Adrenal gland (tissue), 12 donors: ENCODE results near the gene HCN4. TPM values are rescaled to one million over a fixed set of nuclear protein-coding genes. Genes with fewer than 3 reads are reported as not detected.

Source experiments
- DNase-seq, 7 donors: peaks; one replicate each; pipeline ENCODE4 v3.0.0-alpha.2; 2019 to 2020
- H3K27ac ChIP-seq, 5 donors: fragments of 200-600 bp; sonication (generic) in 4 of 5; 1 replicate in 3 of 5; 2 replicates in 2 of 5; pipeline versions ENCODE4 v1.5.1 to v1.8.0; 2016 to 2020; ENCODE audit warnings: mild to moderate bottlenecking in 1 of 5
- H3K27me3 ChIP-seq: fragments of 200-600 bp; 2 replicates; pipeline ENCODE4 v1.8.0; 2021
- H3K36me3 ChIP-seq, 2 donors: fragments of 200-600 bp; replicated peaks in 1 of 2; 1 replicate in 1 of 2; 2 replicates in 1 of 2; pipeline versions ENCODE4 v1.5.1 to v1.8.0; 2018 to 2022
- H3K4me1 ChIP-seq, 2 donors: fragments of 200-600 bp; replicated peaks in 1 of 2; 1 replicate in 1 of 2; 2 replicates in 1 of 2; pipeline versions ENCODE4 v1.5.1 to v1.8.0; 2018 to 2021
- H3K4me3 ChIP-seq, 4 donors: fragments of 200-600 bp; sonication (generic) in 3 of 4; one replicate each; pipeline ENCODE4 v1.5.1; 2016 to 2018
- H3K9me3 ChIP-seq, 3 donors: fragments of 200-600 bp; sonication (generic) in 1 of 3; replicated peaks in 1 of 3; 1 replicate in 2 of 3; 2 replicates in 1 of 3; pipeline versions ENCODE4 v1.5.1 to v1.8.0; 2016 to 2021
- CTCF ChIP-seq, 6 experiments: fragments of 450-650 bp in 4 of 6; fragments of 200-600 bp in 2 of 6; sonication (generic) in 1 of 6; IDR thresholded peaks; 1 replicate in 5 of 6; 2 replicates in 1 of 6; pipeline versions ENCODE4 v1.5.1 to v1.8.0; 2016 to 2021; ENCODE audit warnings: antibody characterized with exemption in 6 of 6, mild to moderate bottlenecking in 2 of 6, moderate library complexity in 1 of 6
- POLR2A ChIP-seq, 2 donors: fragments of 450-650 bp; IDR thresholded peaks; one replicate each; pipeline ENCODE4 v1.6.1; 2017; ENCODE audit warnings: antibody characterized with exemption in 2 of 2, mild to moderate bottlenecking in 2 of 2, moderate library complexity in 1 of 2
- WGBS, 4 donors: extraction: QIAGEN DNeasy Blood & Tissue Kit in 2 of 4; methylation state at CpG; one replicate each; pipeline versions ENCODE4 v1.1.5 to v1.1.7; 2013 to 2017; 5-methylcytosine and 5-hydroxymethylcytosine counted together
- intact Hi-C, 2 donors: fragments of 100-400 bp; cut with DNase I; formaldehyde crosslinking; loops; one replicate each; pipeline versions ENCODE4 v1.14.1 to v1.15.0; 2022 to 2023
- polyA plus RNA-seq, 3 donors: library from polyadenylated mRNA; stranded (reverse); fragments of 200-250 nt in 2 of 3; fragments of 350-450 nt in 1 of 3; fragmentation: Illumina TruSeq in 1 of 3; extraction: RNeasy Lipid Tissue Mini Kit (QIAGEN cat#74804) in 1 of 3; gene quantifications; one replicate each; pipeline ENCODE4 v1.2.3, GENCODE V29; 2013 to 2014
- total RNA-seq, 9 donors: library from RNA; depleted of rRNA in 4 of 9; stranded (reverse); fragments of >200 nt in 4 of 9; fragments of 120-200 nt in 1 of 9; fragmentation: NEBNext Ultra II Directional in 1 of 9; extraction: Animal tissue kit (Norgen Biotek cat#: 25700) in 1 of 9; gene quantifications; one replicate each; pipeline versions ENCODE4 v1.1.0 to v1.2.4, GENCODE V29; 2013 to 2023
- donor health status: healthy with polysubstance abuse.
- donor health status: Bipolar disorder and iron deficiency.
- donor health status: DM: yes; HTN: yes; CAD: no.
- donor health status: DM: no; HTN: no; CAD: no.
- donor health status: DM: no; HTN: no; CAD: no.
- donor health status: DM: yes; HTN: yes; CAD: no.

HCN4 gene
- total and polyA plus RNA-seq, 12 donors, result 0.04 to 1.2 (median 0.27) TPM; not detected in 2

GRCh38 chr15:73326157-73326556 lies 42.6 kb downstream of the HCN4 start:
- Histone ChIP-seq H3K27ac (no peak overlapping the region), H3K9me3 (no peaks in the 10 kb centered on the region), H3K4me1 (no peaks in the 10 kb centered on the region), H3K27me3 (no peaks in the 10 kb centered on the region), H3K36me3 (no peaks in the 10 kb centered on the region), H3K4me3 (no peak overlapping the region)
- TF ChIP-seq CTCF (IDR thresholded peaks at IDR 0.05) (no peak), POLR2A (IDR thresholded peaks at IDR 0.05) (no peak)
- no peak for DNase-seq
- WGBS, 4 donors, result 40 to 52% (median 47%) methylated on average over 3 to 4 of the region's 4 CpGs
- intact Hi-C loops, result no loop called here

- TF ChIP-seq CTCF (IDR thresholded peaks at IDR 0.05), result no peak
- TF ChIP-seq POLR2A (IDR thresholded peaks at IDR 0.05), result no peak
- no peaks in the 10 kb centered on the region for H3K4me1 ChIP-seq
- H3K27ac ChIP-seq, result no peak overlapping the region
- no peaks in the 10 kb centered on the region for H3K36me3 ChIP-seq
- no peaks in the 10 kb centered on the region for H3K27me3 ChIP-seq
- DNase-seq, result no peak
- 57 to 70% (median 66%) methylated on average over 7 to 29 of the region's 29 CpGs for WGBS, 4 donors
- no peaks in the 10 kb centered on the region for H3K9me3 ChIP-seq
- H3K4me3 ChIP-seq, result no peak overlapping the region
- intact Hi-C loops, result no loop called here
Observed at GRCh38 chr15:73325191-73325861, 43.4 kb downstream of the HCN4 start.

- Histone ChIP-seq H3K9me3 (no peaks in the 10 kb centered on the region), H3K4me1 (no peaks in the 10 kb centered on the region), H3K27ac (no peak overlapping the region), H3K36me3 (no peaks in the 10 kb centered on the region), H3K4me3 (no peak overlapping the region), H3K27me3 (no peaks in the 10 kb centered on the region)
- 89 to 94% (median 93%) methylated on average over 4 to 16 of the region's 16 CpGs for WGBS, 4 donors
- no peak for TF ChIP-seq CTCF (IDR thresholded peaks at IDR 0.05)
- no peak for DNase-seq
- intact Hi-C loops, result no loop called here
Observed at GRCh38 chr15:73324496-73325170, 44.1 kb downstream of the HCN4 start.

GRCh38 chr15:73323956-73324355 lies 44.8 kb downstream of the HCN4 start:
- no peak overlapping the region for H3K27ac ChIP-seq
- no peak for DNase-seq
- 92 to 100% (median 99%) methylated on average over 1 to 16 of the region's 16 CpGs for WGBS, 4 donors
- H3K36me3 ChIP-seq, result no peaks in the 10 kb centered on the region
- H3K4me3 ChIP-seq, result no peak overlapping the region
- no peaks in the 10 kb centered on the region for H3K4me1 ChIP-seq
- intact Hi-C loops, result no loop called here
- TF ChIP-seq POLR2A (IDR thresholded peaks at IDR 0.05) (no peak), CTCF (IDR thresholded peaks at IDR 0.05) (no peak)
- H3K9me3 ChIP-seq, result no peaks in the 10 kb centered on the region
- H3K27me3 ChIP-seq, result no peaks in the 10 kb centered on the region
